Endothelial cell of umbilical vein (primary cell): ENCODE results near the gene RASL12. TPM values are rescaled to one million over a fixed set of nuclear protein-coding genes. Genes with fewer than 3 reads are reported as not detected.

Experiments
- BruUV-seq: library from RNA; stranded (reverse); fragments of 400-500 nt; replicated peaks from 2 replicates; lab custom pipeline; 2021; lab: Mats Ljungman, UMichigan
- CTCF ChIA-PET: fragments of 300-600, 350-600 bp; sonication (Branson Sonifier 250); formaldehyde crosslinking; loops from one replicate; lab custom pipeline; 2021; ENCODE audit warnings: antibody characterized with exemption, inconsistent platforms; lab: Charles Lee
- POLR2A ChIA-PET: fragments of 300-600, 350-600 bp; sonication (Branson Sonifier 250); formaldehyde crosslinking; loops from one replicate; lab custom pipeline; 2021; ENCODE audit warnings: antibody characterized with exemption, inconsistent platforms; lab: Charles Lee
- DNase-seq: peaks from one replicate; pipeline ENCODE4 v3.0.0-alpha.2; 2011; ENCODE audit warnings: low read depth, low spot score
- FAIRE-seq: peaks from 2 replicates; lab custom pipeline; 2011; peaks lifted over from hg19 to GRCh38; lab: Jason Lieb, UNC
- H2AFZ ChIP-seq: 2 replicates; pipeline ENCODE4 v1.6.0; 2012; ENCODE audit warnings: low read depth, low read length, control low read depth, inconsistent platforms
- H3K27ac ChIP-seq: 2 replicates; pipeline ENCODE4 v1.5.1; 2011; ENCODE audit warnings: low read depth, mild to moderate bottlenecking, control low read depth, low read length, moderate library complexity; ENCODE audit not compliant: insufficient read depth
- H3K27me3 ChIP-seq, 2 experiments: 2 replicates each; pipeline versions ENCODE4 v1.6.0 to v1.6.1; 2011; ENCODE audit warnings: low read length in 2 of 2, mixed read lengths in 1 of 2; ENCODE audit not compliant: control insufficient read depth in 2 of 2, insufficient read depth in 2 of 2
- H3K36me3 ChIP-seq, 2 experiments: 2 replicates in 1 of 2; 3 replicates in 1 of 2; pipeline ENCODE4 v1.5.1; 2011; ENCODE audit warnings: low read length in 2 of 2, mild to moderate bottlenecking in 1 of 2, moderate library complexity in 1 of 2; ENCODE audit not compliant: control insufficient read depth in 2 of 2, insufficient read depth in 2 of 2; ENCODE audit errors: extremely low read depth in 1 of 2
- H3K4me1 ChIP-seq: 3 replicates; pipeline ENCODE4 v1.5.1; 2011; ENCODE audit warnings: mild to moderate bottlenecking, low read length; ENCODE audit not compliant: control insufficient read depth, insufficient read depth; ENCODE audit errors: extremely low read depth
- H3K4me2 ChIP-seq: 2 replicates; pipeline ENCODE4 v1.6.1; 2011; ENCODE audit warnings: low read length, control low read depth, mixed read lengths; ENCODE audit not compliant: insufficient read depth
- H3K4me3 ChIP-seq, 3 experiments: fragments of 200-600 bp in 1 of 3; sonication (generic), shearing (Covaris generic) in 1 of 3; replicated peaks in 1 of 3; 2 replicates each; pipeline ENCODE4 v1.5.1; 2011 to 2016; ENCODE audit warnings: control low read depth in 3 of 3, low read length in 3 of 3, mild to moderate bottlenecking in 2 of 3, inconsistent platforms in 1 of 3, low read depth in 1 of 3, moderate library complexity in 1 of 3; ENCODE audit not compliant: insufficient read depth in 1 of 3
- H3K79me2 ChIP-seq: 2 replicates; pipeline ENCODE4 v1.6.0; 2012; ENCODE audit warnings: low read length, inconsistent platforms; ENCODE audit not compliant: control insufficient read depth, insufficient read depth
- H3K9ac ChIP-seq: replicated peaks from 2 replicates; pipeline ENCODE3; 2011; ENCODE audit warnings: low read length, control low read depth; ENCODE audit not compliant: insufficient read depth; ENCODE audit errors: extremely low read depth
- H3K9me1 ChIP-seq: replicated peaks from 3 replicates; pipeline ENCODE4 v1.6.0; 2011; ENCODE audit warnings: mild to moderate bottlenecking, low read length; ENCODE audit not compliant: control insufficient read depth, insufficient read depth; ENCODE audit errors: extremely low read depth
- H3K9me3 ChIP-seq: replicated peaks from 2 replicates; pipeline ENCODE4 v1.5.1; 2012; ENCODE audit warnings: low read length, inconsistent platforms; ENCODE audit not compliant: control insufficient read depth, insufficient read depth
- H4K20me1 ChIP-seq: replicated peaks from 2 replicates; pipeline ENCODE3; 2011; ENCODE audit warnings: mild to moderate bottlenecking, low read length; ENCODE audit not compliant: control insufficient read depth, insufficient read depth; ENCODE audit errors: extremely low read depth
- CTCF ChIP-seq, 2 donors: IDR thresholded peaks; 1 replicate in 1 of 2; 2 replicates in 1 of 2; pipeline ENCODE4 v1.5.1; 2011; ENCODE audit warnings: low read length in 2 of 2, mild to moderate bottlenecking in 2 of 2, moderate library complexity in 2 of 2, control low read depth in 1 of 2, inconsistent platforms in 1 of 2, low read depth in 1 of 2; ENCODE audit not compliant: insufficient read depth in 1 of 2; ENCODE audit errors: extremely low read depth in 1 of 2
- EZH2 ChIP-seq: IDR thresholded peaks from 2 replicates; pipeline ENCODE4 v1.6.1; 2012; ENCODE audit warnings: borderline replicate concordance, low read depth, mild to moderate bottlenecking, moderate library complexity, low read length, inconsistent platforms; ENCODE audit not compliant: severe bottlenecking
- FOS ChIP-seq: IDR thresholded peaks from 2 replicates; pipeline ENCODE4 v1.6.1; 2011; ENCODE audit warnings: mild to moderate bottlenecking, low read length, moderate library complexity, borderline replicate concordance; ENCODE audit not compliant: insufficient read depth
- GATA2 ChIP-seq: IDR thresholded peaks from 2 replicates; pipeline ENCODE4 v1.7.0; 2011; ENCODE audit warnings: low read depth, mild to moderate bottlenecking, moderate library complexity, mixed read lengths, low read length; ENCODE audit not compliant: insufficient read length, insufficient read depth
- JUN ChIP-seq: IDR thresholded peaks from 2 replicates; pipeline ENCODE4 v1.6.1; 2011; ENCODE audit warnings: borderline replicate concordance, low read depth; ENCODE audit not compliant: insufficient read length, insufficient read depth
- MAX ChIP-seq: IDR thresholded peaks from 2 replicates; pipeline ENCODE4 v1.6.1; 2011; ENCODE audit not compliant: insufficient read depth, insufficient read length
- MYC ChIP-seq: IDR thresholded peaks from one replicate; pipeline ENCODE4 v1.6.1; 2011; ENCODE audit warnings: mild to moderate bottlenecking, low read depth, low read length
- POLR2A ChIP-seq: IDR thresholded peaks from 2 replicates; pipeline ENCODE4 v1.6.1; 2012; ENCODE audit warnings: low read depth, mild to moderate bottlenecking, control low read depth, low read length
- POLR2AphosphoS5 ChIP-seq: IDR thresholded peaks from 2 replicates; pipeline ENCODE4 v1.6.1; 2012; ENCODE audit warnings: low read depth, mild to moderate bottlenecking, control low read depth, low read length, moderate library complexity; ENCODE audit not compliant: insufficient read depth
- dilution Hi-C: fragments of 300-500 bp; cut with MboI; formaldehyde crosslinking; loops from one replicate; pipeline ENCODE4 v1.15.0; 2019; ENCODE audit warnings: low sequenced_read_pairs; ENCODE audit not compliant: extremely low pct_ligation_motif_present
- intact Hi-C: fragments of 100-400 bp; cut with micrococcal nuclease; formaldehyde crosslinking; loops from one replicate; pipeline ENCODE4 v1.10.0; 2022
- polyA plus RNA-seq, 4 experiments: library from polyadenylated mRNA; depleted of rRNA in 3 of 4; stranded (reverse) in 3 of 4; unstranded in 1 of 4; fragments of >200 nt; gene quantifications; 2 replicates each; pipeline versions ENCODE4 v1.2.1 to v1.2.3, GENCODE V29; 2011 to 2012; ENCODE audit warnings: missing spikeins in 1 of 4
- total RNA-seq: library from RNA; stranded (reverse); gene quantifications from 2 replicates; pipeline ENCODE4 v1.2.3, GENCODE V29; 2021

Gene RASL12
- total and polyA plus RNA-seq, 2 donors (not counting 3 experiments of a cell fraction or from before 2014, with no cell fraction given), result not detected

- DNase-seq, result no peak
Observed at GRCh38 chr15:65069179-65069578, 1.4 kb upstream of the RASL12 start.

More at GRCh38 chr15:65069179-65069578, 1.4 kb upstream of the RASL12 start:
- intact Hi-C loops, result no loop called here
- no peak overlapping the region for H3K4me3 ChIP-seq
- no peak for FAIRE-seq
- TF ChIP-seq POLR2A, result no peak
- TF ChIP-seq GATA2, result no peak
- no peak for TF ChIP-seq JUN
- TF ChIP-seq EZH2, result no peak
- no peak for TF ChIP-seq MYC
- TF ChIP-seq POLR2AphosphoS5, result no peak
- no peak for TF ChIP-seq MAX
- no peak for TF ChIP-seq CTCF (IDR thresholded peaks at IDR 0.05; ENCODE audit: extremely low read depth in 1 of 2, insufficient read depth in 1 of 2, low read depth in 1 of 2, low read length in 2 of 2)
- no peak for TF ChIP-seq FOS
- H3K4me1 ChIP-seq, result no peaks in the 10 kb centered on the region
- no TSS peak for BruUV-seq
- no peak overlapping the region for H3K27ac ChIP-seq
- no peaks in the 10 kb centered on the region for H4K20me1 ChIP-seq
- H3K79me2 ChIP-seq, result no peaks in the 10 kb centered on the region
- ChIA-PET POLR2A (no interaction called here), CTCF (interaction anchor here (1.0 to 5.2 kb wide), 4 partner anchors 10 to 32 kb away, joined by 4 to 35 read pairs (median 5); partner anchors contain the start of gene KBTBD13)
- H3K27me3 ChIP-seq, result peaks cover 31 to 41% of the 10 kb centered on the region in 2 experiments
- H3K36me3 ChIP-seq, result no peaks in the 10 kb centered on the region
- no peak overlapping the region for H3K4me2 ChIP-seq
- no peak overlapping the region for H2AFZ ChIP-seq
- dilution Hi-C loops, result no loop called here
- H3K9me3 ChIP-seq, result no peaks in the 10 kb centered on the region
- H3K9ac ChIP-seq, result no peak overlapping the region
- H3K9me1 ChIP-seq, result no peaks in the 10 kb centered on the region
